ENCODE data around the gene KANK4. TPM values are rescaled to one million over a fixed set of nuclear protein-coding genes. Genes with fewer than 3 reads are reported as not detected.

The KANK4 gene
- polyA plus RNA-seq (2011; rRNA removed) (not detected in 2 replicates), polyA minus RNA-seq (2011; rRNA and poly(A)+ RNA removed) (not detected in 2 replicates)

GRCh38 chr1:62318756-62319544 is at the start of gene KANK4:
TSS of gene KANK4 (minus strand) at chr1:62319434. CDS start at chr1:62281564, 37,870 bp downstream.
- H3K9me3 ChIP-seq (ENCODE audit: control insufficient read depth, insufficient read depth, low read length) = no peaks in the 10 kb centered on the region; the same call in 1 of the 2 replicates
- no peak within 1 kb of the TSS for H3K4me3 ChIP-seq (ENCODE audit: low read depth, low read length)
- no peak for DNase-seq (ENCODE audit: low read depth, low spot score)
- TF ChIP-seq CTCF (IDR thresholded peaks at IDR 0.05; ENCODE audit: low read depth, low read length) = no peak
- POLR2A ChIA-PET = no interaction called here
- peaks cover 27% of the 10 kb centered on the region for H3K27me3 ChIP-seq (ENCODE audit: control insufficient read depth, insufficient read depth, low read length)
- no peak within 1 kb of the TSS for H3K27ac ChIP-seq (ENCODE audit: low read depth, low read length)
- CTCF ChIA-PET = no interaction called here

DNA sequence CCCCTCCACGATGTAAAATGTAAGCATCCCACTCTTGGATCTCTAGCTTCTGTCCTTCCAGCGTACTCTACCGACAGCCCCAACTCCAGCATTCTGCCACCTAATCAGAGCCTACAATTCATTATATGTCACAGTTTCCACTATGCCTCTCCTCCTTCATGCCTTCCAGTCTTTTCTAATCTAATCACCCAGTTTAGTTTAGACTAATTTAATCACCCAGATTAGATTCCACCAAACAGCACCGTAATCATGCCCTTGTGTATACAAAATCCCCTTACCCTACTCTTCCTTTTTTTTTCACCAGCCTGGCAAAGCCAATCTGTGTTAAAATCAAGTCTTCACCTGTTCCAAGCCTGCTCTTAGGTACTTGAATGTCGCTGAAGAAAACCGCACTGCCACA is 49.8 kb upstream of the KANK4 start:
- no peak for DNase-seq (ENCODE audit: low read depth, low spot score)

GRCh38 chr1:62367005-62367557 is 47.8 kb upstream of the KANK4 start:
- no peak overlapping the region for H3K4me3 ChIP-seq (ENCODE audit: low read depth, low read length)
- TF ChIP-seq CTCF (IDR thresholded peaks at IDR 0.05; ENCODE audit: low read depth, low read length) = no peak
- ChIA-PET CTCF (no interaction called here), POLR2A (no interaction called here)
- H3K9me3 ChIP-seq (ENCODE audit: control insufficient read depth, insufficient read depth, low read length) = peaks cover 4% of the 10 kb centered on the region; the same call in 1 of the 2 replicates
- no peak for DNase-seq (ENCODE audit: low read depth, low spot score)
- H3K27me3 ChIP-seq (ENCODE audit: control insufficient read depth, insufficient read depth, low read length) = no peaks in the 10 kb centered on the region
- H3K27ac ChIP-seq (ENCODE audit: low read depth, low read length) = no peak overlapping the region

More for the DNA sequence above, 49.8 kb upstream of the KANK4 start:
- Histone ChIP-seq H3K4me3 (ENCODE audit: low read depth, low read length) (no peak overlapping the region), H3K27me3 (ENCODE audit: control insufficient read depth, insufficient read depth, low read length) (no peaks in the 10 kb centered on the region), H3K9me3 (ENCODE audit: control insufficient read depth, insufficient read depth, low read length) (peaks cover 4% of the 10 kb centered on the region; the same call in 1 of the 2 replicates), H3K27ac (ENCODE audit: low read depth, low read length) (no peak overlapping the region)
- POLR2A ChIA-PET = no interaction called here
- TF ChIP-seq CTCF (IDR thresholded peaks at IDR 0.05; ENCODE audit: low read depth, low read length) = no peak
- CTCF ChIA-PET = no interaction called here

DNA sequence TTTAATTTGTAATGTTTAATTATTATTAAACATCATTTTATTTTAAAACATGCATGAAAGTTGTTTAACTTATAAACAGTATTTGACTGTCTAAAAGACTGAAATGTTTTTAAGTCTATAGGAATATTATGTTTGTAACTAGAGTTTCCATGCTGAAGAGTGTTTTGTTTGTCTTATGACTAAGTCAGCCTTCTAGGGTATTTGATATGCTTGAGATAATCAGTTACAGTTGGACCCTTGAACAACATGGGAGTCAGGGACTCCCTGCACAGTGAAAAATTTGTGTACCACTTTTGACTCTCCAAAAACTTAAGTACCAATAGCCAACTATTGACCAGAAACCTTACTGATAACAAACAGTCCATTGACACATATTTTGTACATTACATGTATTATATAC is 45.5 kb upstream of the KANK4 start:
- TF ChIP-seq CTCF (IDR thresholded peaks at IDR 0.05; ENCODE audit: low read depth, low read length) = no peak
- no peak for DNase-seq (ENCODE audit: low read depth, low spot score)
- H3K27ac ChIP-seq (ENCODE audit: low read depth, low read length) = no peak overlapping the region
- POLR2A ChIA-PET = no interaction called here
- no peak overlapping the region for H3K4me3 ChIP-seq (ENCODE audit: low read depth, low read length)
- peaks cover 4% of the 10 kb centered on the region for H3K9me3 ChIP-seq (ENCODE audit: control insufficient read depth, insufficient read depth, low read length)
- no peaks in the 10 kb centered on the region for H3K27me3 ChIP-seq (ENCODE audit: control insufficient read depth, insufficient read depth, low read length)
- CTCF ChIA-PET = no interaction called here

- POLR2A ChIA-PET = no interaction called here
- Histone ChIP-seq H3K27me3 (ENCODE audit: control insufficient read depth, insufficient read depth, low read length) (no peaks in the 10 kb centered on the region), H3K4me3 (ENCODE audit: low read depth, low read length) (no peak overlapping the region), H3K27ac (ENCODE audit: low read depth, low read length) (no peak overlapping the region), H3K9me3 (ENCODE audit: control insufficient read depth, insufficient read depth, low read length) (peaks cover 4% of the 10 kb centered on the region)
- CTCF ChIA-PET = no interaction called here
- no peak for DNase-seq (ENCODE audit: low read depth, low spot score)
- TF ChIP-seq CTCF (IDR thresholded peaks at IDR 0.05; ENCODE audit: low read depth, low read length) = no peak
These were observed 43.7 kb upstream of the KANK4 start for GRCh38 chr1:62362926-62363325.
